GM23338 (cell line): ENCODE data around the gene NDUFS2. TPM values are rescaled to one million over a fixed set of nuclear protein-coding genes. Genes with fewer than 3 reads are reported as not detected.

ENCODE experiments used
- ATAC-seq: fragments of 200-7000 bp; cut with Tn5 transposase; 3 replicates; pipeline ENCODE4 v1.9.1; 2020
- DNase-seq: peaks from one replicate; pipeline ENCODE4 v3.0.0-alpha.2; 2015; ENCODE audit warnings: low spot score
- H2AFZ ChIP-seq: fragments of 200-600 bp; sonication (generic); 2 replicates; pipeline ENCODE4 v1.8.0; 2016; ENCODE audit warnings: antibody characterized with exemption, mild to moderate bottlenecking, moderate library complexity
- H3F3A ChIP-seq: fragments of 200-600 bp; sonication (generic); replicated peaks from 2 replicates; pipeline ENCODE4 v1.8.0; 2017; ENCODE audit warnings: antibody characterized with exemption, mixed run types, low read depth
- H3K27ac ChIP-seq: fragments of 200-600 bp; sonication (generic); 2 replicates; pipeline ENCODE4 v1.6.1; 2016; ENCODE audit warnings: low read depth
- H3K27me3 ChIP-seq: fragments of 200-600 bp; sonication (generic); 2 replicates; pipeline ENCODE4 v1.8.0; 2016; ENCODE audit warnings: mild to moderate bottlenecking, mixed run types, moderate library complexity; ENCODE audit not compliant: insufficient read depth
- H3K36me3 ChIP-seq: fragments of 200-600 bp; sonication (generic); 2 replicates; pipeline ENCODE4 v1.8.0; 2016; ENCODE audit warnings: mild to moderate bottlenecking; ENCODE audit not compliant: insufficient read depth
- H3K4me1 ChIP-seq: fragments of 200-600 bp; sonication (generic); 2 replicates; pipeline ENCODE4 v1.8.0; 2016; ENCODE audit warnings: mild to moderate bottlenecking, moderate library complexity; ENCODE audit not compliant: insufficient read depth
- H3K4me2 ChIP-seq: fragments of 200-600 bp; sonication (generic); 2 replicates; pipeline ENCODE4 v1.7.1; 2017; ENCODE audit warnings: mixed run types
- H3K4me3 ChIP-seq: fragments of 200-600 bp; sonication (generic); 2 replicates; pipeline ENCODE4 v1.6.1; 2016; ENCODE audit warnings: mixed run types
- H3K79me2 ChIP-seq: fragments of 200-600 bp; sonication (generic); replicated peaks from 2 replicates; pipeline ENCODE4 v1.8.0; 2017; ENCODE audit warnings: mild to moderate bottlenecking; ENCODE audit not compliant: insufficient read depth
- H3K9me2 ChIP-seq: fragments of 200-600 bp; sonication (generic); 2 replicates; pipeline ENCODE4 v1.8.0; 2017; ENCODE audit not compliant: insufficient read depth
- H4K20me1 ChIP-seq: fragments of 200-600 bp; sonication (generic); replicated peaks from 2 replicates; pipeline ENCODE4 v1.8.0; 2017; ENCODE audit warnings: mild to moderate bottlenecking; ENCODE audit not compliant: insufficient read depth
- H3K27ac Mint-ChIP-seq: 2 replicates; pipeline ENCODE4 v1.8.0; 2020; ENCODE audit warnings: inconsistent platforms, mild to moderate bottlenecking, moderate library complexity, mixed read lengths
- H3K27me3 Mint-ChIP-seq: 3 replicates; pipeline ENCODE4 v1.8.0; 2022; ENCODE audit warnings: low read depth, mild to moderate bottlenecking, moderate library complexity, mixed read lengths, inconsistent platforms; ENCODE audit not compliant: insufficient read depth, poor library complexity
- H3K36me3 Mint-ChIP-seq: 3 replicates; pipeline ENCODE4 v1.8.0; 2021; ENCODE audit warnings: low read depth, mild to moderate bottlenecking, inconsistent platforms, moderate library complexity, mixed read lengths
- H3K4me1 Mint-ChIP-seq: 3 replicates; pipeline ENCODE4 v1.8.0; 2020; ENCODE audit warnings: mild to moderate bottlenecking, inconsistent platforms, mixed read lengths
- H3K4me3 Mint-ChIP-seq: 3 replicates; pipeline ENCODE4 v1.8.0; 2021; ENCODE audit warnings: moderate library complexity, mild to moderate bottlenecking, inconsistent platforms, mixed read lengths
- H3K9me3 Mint-ChIP-seq: 3 replicates; pipeline ENCODE4 v1.8.0; 2020; ENCODE audit warnings: moderate library complexity, mild to moderate bottlenecking, inconsistent platforms, mixed read lengths
- CREB1 ChIP-seq: fragments of 250-450 bp; sonication (Bioruptor Pico); IDR thresholded peaks from 2 replicates; pipeline ENCODE4 v1.5.0; 2020; ENCODE audit warnings: low read depth, mild to moderate bottlenecking, moderate library complexity
- CTCF ChIP-seq, 2 experiments: fragments of 200-600 bp in 1 of 2; sonication (generic) in 1 of 2; conservative IDR thresholded peaks; 2 replicates each; pipeline versions ENCODE4 v1.5.1 to v1.6.1; 2016 to 2017; ENCODE audit warnings: antibody characterized with exemption in 2 of 2, low read depth in 2 of 2, mild to moderate bottlenecking in 2 of 2, moderate library complexity in 1 of 2
- ETS1 ChIP-seq: IDR thresholded peaks from 2 replicates; pipeline ENCODE4 v1.6.1; 2016; ENCODE audit warnings: antibody characterized with exemption
- EZH2phosphoT487 ChIP-seq: fragments of 200-600 bp; sonication (generic); IDR thresholded peaks from one replicate; pipeline ENCODE4 v1.8.1; 2018; ENCODE audit warnings: antibody characterized with exemption; ENCODE audit not compliant: unreplicated experiment
- POLR2AphosphoS5 ChIP-seq: IDR thresholded peaks from 2 replicates; pipeline ENCODE4 v1.6.1; 2016; ENCODE audit warnings: antibody characterized with exemption, low read depth
- polyA plus RNA-seq: library from polyadenylated mRNA; unstranded; fragments of >200 nt; fragmentation: Nextera tagmentation; extraction: Ambion mirVana; gene quantifications from 2 replicates; pipeline ENCODE4 v1.2.1, GENCODE V29; 2016
- total RNA-seq: library from RNA; depleted of rRNA; stranded (reverse); fragments of >200 nt; shearing (Covaris generic); gene quantifications from 2 replicates; pipeline ENCODE4 v1.2.3, GENCODE V29; 2014

The NDUFS2 gene
- total and polyA plus RNA-seq, 2 experiments from 2014 or later: 56.7 to 131 TPM

GRCh38 chr1:161227196-161227871 lies 25.2 kb downstream of the NDUFS2 start:
- peak overlapping the region; percentile 95 for H3K27ac Mint-ChIP-seq
- Histone ChIP-seq H2AFZ (0 out of 2 replicates have a peak overlapping the region, but pooled peaks have one; percentile 11), H3K4me3 (peak overlapping the region; percentile 55), H4K20me1 (no peaks in the 10 kb centered on the region), H3K36me3 (peaks cover 6% of the 10 kb centered on the region), H3K27me3 (no peaks in the 10 kb centered on the region), H3K79me2 (no peaks in the 10 kb centered on the region), H3F3A (peaks cover 3% of the 10 kb centered on the region; the same call in 1 of the 2 replicates), H3K4me2 (peak overlapping the region; percentile 96), H3K27ac (peak overlapping the region; percentile 84; the same call in 1 of the 2 replicates), H3K9me2 (no peaks in the 10 kb centered on the region), H3K4me1 (peaks cover 13% of the 10 kb centered on the region)
- no peak for TF ChIP-seq CREB1 (CRISPR knock-in tag)
- TF ChIP-seq CTCF (conservative IDR thresholded peaks at IDR 0.05; ENCODE audit: low read depth in 2 of 2): peak; percentile 85 to 94
- H3K9me3 Mint-ChIP-seq: no peaks in the 10 kb centered on the region
- peaks cover 20% of the 10 kb centered on the region for H3K36me3 Mint-ChIP-seq
- peak overlapping the region; percentile 97 for H3K4me3 Mint-ChIP-seq
- H3K4me1 Mint-ChIP-seq: peaks cover 26% of the 10 kb centered on the region
- H3K27me3 Mint-ChIP-seq: peaks cover 6% of the 10 kb centered on the region
- peak; percentile 92 for DNase-seq
- ATAC-seq: peak; percentile 55

- no peak overlapping the region for H3K4me3 ChIP-seq
- H3K4me1 Mint-ChIP-seq: peaks cover 26% of the 10 kb centered on the region
These were observed 25.9 kb downstream of the NDUFS2 start for GRCh38 chr1:161228032-161228431.

More at GRCh38 chr1:161228032-161228431, 25.9 kb downstream of the NDUFS2 start:
- H3K36me3 ChIP-seq: peaks cover 6% of the 10 kb centered on the region
- peaks cover 3% of the 10 kb centered on the region; the same call in 1 of the 2 replicates for H3F3A ChIP-seq
- Mint-ChIP-seq H3K4me3 (no peak overlapping the region; the same call in 2 of the 3 replicates), H3K36me3 (peaks cover 20% of the 10 kb centered on the region), H3K27me3 (peaks cover 6% of the 10 kb centered on the region), H3K27ac (0 out of 2 replicates have a peak overlapping the region, but pooled peaks have one; percentile 30), H3K9me3 (no peaks in the 10 kb centered on the region)
- H3K9me2 ChIP-seq: no peaks in the 10 kb centered on the region
- no peak overlapping the region for H2AFZ ChIP-seq
- no peaks in the 10 kb centered on the region for H3K27me3 ChIP-seq
- ATAC-seq (no peak), DNase-seq (no peak)
- no peak for TF ChIP-seq EZH2phosphoT487
- TF ChIP-seq POLR2AphosphoS5: no peak
- no peak for TF ChIP-seq ETS1
- peaks cover 13% of the 10 kb centered on the region for H3K4me1 ChIP-seq
- peak overlapping the region; percentile 13; the same call in 1 of the 2 replicates for H3K4me2 ChIP-seq
- no peaks in the 10 kb centered on the region for H4K20me1 ChIP-seq
- H3K79me2 ChIP-seq: no peaks in the 10 kb centered on the region
- no peak overlapping the region for H3K27ac ChIP-seq
